IMR-90 (cell line): ENCODE data around the gene TACR2. TPM values are rescaled to one million over a fixed set of nuclear protein-coding genes. Genes with fewer than 3 reads are reported as not detected.
A peak's percentile ranks its signal among the peaks of the same experiment; 100 is the strongest.

Experiments
- ATAC-seq: fragments of 200-7000 bp; cut with Tn5 transposase; 2 replicates; pipeline ENCODE4 v1.9.1; 2020; ENCODE audit warnings: low read depth, mild to moderate bottlenecking, moderate library complexity
- BruUV-seq: library from RNA; stranded (reverse); fragments of 400-500 nt; replicated peaks from 2 replicates; lab custom pipeline; 2021; lab: Mats Ljungman, UMichigan
- CTCF ChIA-PET: fragments of 300-600 bp; formaldehyde crosslinking; extraction: SDS; loops from one replicate; lab custom pipeline; 2021; ENCODE audit warnings: antibody characterized with exemption; lab: Yijun Ruan, JAX
- POLR2A ChIA-PET: fragments of 300-600 bp; sonication (Branson Sonifier 250); formaldehyde crosslinking; loops from one replicate; lab custom pipeline; 2022; ENCODE audit warnings: antibody characterized with exemption; ENCODE audit not compliant: unreplicated experiment; lab: Charles Lee
- DNase-seq: peaks from one replicate; pipeline ENCODE4 v3.0.0; 2013
- H2AFZ ChIP-seq: replicated peaks from 2 replicates; pipeline ENCODE3; 2013; ENCODE audit warnings: low read length, mild to moderate bottlenecking; ENCODE audit not compliant: poor library complexity
- H2AK5ac ChIP-seq: 2 replicates; pipeline ENCODE4 v1.6.1; 2013; ENCODE audit warnings: low read depth, low read length, inconsistent platforms
- H2AK9ac ChIP-seq: replicated peaks from 2 replicates; pipeline ENCODE3; 2013; ENCODE audit warnings: mild to moderate bottlenecking, low read depth, low read length, moderate library complexity; ENCODE audit not compliant: poor library complexity
- H2BK120ac ChIP-seq: 2 replicates; pipeline ENCODE4 v1.6.1; 2013; ENCODE audit warnings: low read depth, low read length, inconsistent platforms
- H2BK15ac ChIP-seq: 3 replicates; pipeline ENCODE4 v1.6.1; 2013; ENCODE audit warnings: low read depth, low read length, inconsistent platforms
- H2BK20ac ChIP-seq: 2 replicates; pipeline ENCODE4 v1.6.1; 2013; ENCODE audit warnings: low read depth, mild to moderate bottlenecking, inconsistent platforms, low read length, moderate library complexity
- H2BK5ac ChIP-seq: 2 replicates; pipeline ENCODE4 v1.6.1; 2013; ENCODE audit warnings: mild to moderate bottlenecking, low read depth, low read length, inconsistent platforms; ENCODE audit not compliant: poor library complexity, severe bottlenecking
- H3K14ac ChIP-seq: replicated peaks from 2 replicates; pipeline ENCODE4 v1.6.1; 2013; ENCODE audit warnings: low read depth, low read length, inconsistent platforms
- H3K18ac ChIP-seq: 2 replicates; pipeline ENCODE4 v1.6.1; 2013; ENCODE audit warnings: low read depth, low read length, control low read depth
- H3K23ac ChIP-seq: 2 replicates; pipeline ENCODE4 v1.6.1; 2013; ENCODE audit warnings: low read depth, low read length, inconsistent platforms
- H3K27ac ChIP-seq: 2 replicates; pipeline ENCODE4 v1.5.1; 2013; ENCODE audit warnings: mild to moderate bottlenecking, control low read depth, low read length; ENCODE audit not compliant: insufficient read depth
- H3K27me3 ChIP-seq: 2 replicates; pipeline ENCODE4 v1.6.1; 2013; ENCODE audit warnings: low read length; ENCODE audit not compliant: control insufficient read depth, insufficient read depth
- H3K36me3 ChIP-seq: 2 replicates; pipeline ENCODE4 v1.6.1; 2013; ENCODE audit warnings: low read length, mixed read lengths; ENCODE audit not compliant: control insufficient read depth, insufficient read depth
- H3K4ac ChIP-seq: 2 replicates; pipeline ENCODE4 v1.6.1; 2013; ENCODE audit warnings: low read depth, low read length, inconsistent platforms
- H3K4me1 ChIP-seq: 2 replicates; pipeline ENCODE4 v1.6.1; 2013; ENCODE audit warnings: low read length, mixed read lengths; ENCODE audit not compliant: control insufficient read depth, insufficient read depth
- H3K4me2 ChIP-seq: 2 replicates; pipeline ENCODE4 v1.6.1; 2013; ENCODE audit warnings: low read depth, mild to moderate bottlenecking, control low read depth, low read length, moderate library complexity
- H3K4me3 ChIP-seq: 2 replicates; pipeline ENCODE4 v1.5.1; 2013; ENCODE audit warnings: low read depth, mild to moderate bottlenecking, control low read depth, low read length, moderate library complexity; ENCODE audit not compliant: insufficient read depth
- H3K56ac ChIP-seq: 2 replicates; pipeline ENCODE4 v1.6.1; 2013; ENCODE audit warnings: low read length, inconsistent platforms; ENCODE audit not compliant: insufficient read depth; ENCODE audit errors: extremely low read depth
- H3K79me1 ChIP-seq, 2 experiments: 2 replicates each; pipeline ENCODE4 v1.6.1; 2013; ENCODE audit warnings: low read length in 2 of 2, inconsistent platforms in 1 of 2, low read depth in 1 of 2
- H3K9ac ChIP-seq: 2 replicates; pipeline ENCODE4 v1.6.1; 2013; ENCODE audit warnings: low read depth, low read length, control low read depth
- H3K9me1 ChIP-seq: 2 replicates; pipeline ENCODE4 v1.6.1; 2013; ENCODE audit warnings: low read length, inconsistent platforms; ENCODE audit not compliant: insufficient read depth
- H3K9me3 ChIP-seq: 2 replicates; pipeline ENCODE4 v1.6.1; 2013; ENCODE audit warnings: low read length; ENCODE audit not compliant: control insufficient read depth, insufficient read depth
- H4K20me1 ChIP-seq: 2 replicates; pipeline ENCODE4 v1.6.1; 2013; ENCODE audit warnings: low read length, inconsistent platforms; ENCODE audit not compliant: insufficient read depth
- H4K5ac ChIP-seq: 2 replicates; pipeline ENCODE4 v1.6.1; 2013; ENCODE audit warnings: mild to moderate bottlenecking, low read depth, low read length, control low read depth
- H4K8ac ChIP-seq, 2 experiments: 2 replicates each; pipeline ENCODE4 v1.6.1; 2013; ENCODE audit warnings: low read depth in 2 of 2, low read length in 2 of 2, control low read depth in 1 of 2, inconsistent platforms in 1 of 2
- H4K91ac ChIP-seq: 2 replicates; pipeline ENCODE4 v1.6.1; 2013; ENCODE audit warnings: low read depth, low read length, inconsistent platforms; ENCODE audit not compliant: insufficient read depth
- BHLHE40 ChIP-seq: fragments of 150-350 bp; IDR thresholded peaks from 2 replicates; pipeline ENCODE4 v1.6.1; 2016; ENCODE audit warnings: mild to moderate bottlenecking, low read depth, low read length
- CEBPB ChIP-seq: IDR thresholded peaks from 2 replicates; pipeline ENCODE4 v1.6.1; 2012; ENCODE audit warnings: low read depth, low read length, improper control_type of control experiment
- CHD1 ChIP-seq: IDR thresholded peaks from 2 replicates; pipeline ENCODE4 v1.6.1; 2012; ENCODE audit warnings: low read depth, low read length, improper control_type of control experiment
- ELK1 ChIP-seq: fragments of 150-350 bp; IDR thresholded peaks from 2 replicates; pipeline ENCODE4 v1.6.1; 2016; ENCODE audit warnings: low read depth, mild to moderate bottlenecking, low read length, moderate library complexity, borderline replicate concordance
- FOS ChIP-seq: fragments of 150-350 bp; IDR thresholded peaks from 2 replicates; pipeline ENCODE4 v1.6.1; 2016; ENCODE audit warnings: low read depth, low read length
- MAFK ChIP-seq: IDR thresholded peaks from 2 replicates; pipeline ENCODE4 v1.6.1; 2012; ENCODE audit warnings: low read depth, low read length, improper control_type of control experiment
- MAZ ChIP-seq: IDR thresholded peaks from 2 replicates; pipeline ENCODE4 v1.6.1; 2012; ENCODE audit warnings: low read depth, mild to moderate bottlenecking, low read length, improper control_type of control experiment, moderate library complexity, borderline replicate concordance
- MXI1 ChIP-seq: IDR thresholded peaks from 2 replicates; pipeline ENCODE4 v1.6.1; 2012; ENCODE audit warnings: low read depth, mild to moderate bottlenecking, low read length, moderate library complexity, borderline replicate concordance
- NFE2L2 ChIP-seq: fragments of 150-350 bp; IDR thresholded peaks from 2 replicates; pipeline ENCODE4 v1.6.1; 2016; ENCODE audit warnings: low read depth, mild to moderate bottlenecking, low read length
- POLR2A ChIP-seq: IDR thresholded peaks from 2 replicates; pipeline ENCODE4 v1.6.1; 2012; ENCODE audit warnings: mild to moderate bottlenecking, low read depth, low read length
- RAD21 ChIP-seq: IDR thresholded peaks from 2 replicates; pipeline ENCODE4 v1.6.1; 2012; ENCODE audit warnings: low read length, improper control_type of control experiment
- RCOR1 ChIP-seq: IDR thresholded peaks from 2 replicates; pipeline ENCODE4 v1.6.1; 2012; ENCODE audit warnings: mild to moderate bottlenecking, low read length, improper control_type of control experiment; ENCODE audit not compliant: insufficient replicate concordance
- RFX5 ChIP-seq: IDR thresholded peaks from 2 replicates; pipeline ENCODE4 v1.8.0; 2012; ENCODE audit warnings: low read depth, mild to moderate bottlenecking, low read length, moderate library complexity
- SMC3 ChIP-seq: fragments of 150-350 bp; IDR thresholded peaks from 2 replicates; pipeline ENCODE4 v1.6.1; 2016; ENCODE audit warnings: low read depth, mild to moderate bottlenecking, antibody characterized with exemption, low read length, moderate library complexity
- WGBS, 2 experiments: methylation state at CpG; one replicate each; pipeline versions ENCODE4 v1.1.5 to v1.1.7; 2013; ENCODE audit warnings: missing lambda C conversion rate in 2 of 2; ENCODE audit not compliant: insufficient read length in 1 of 2; ENCODE audit errors: extremely low coverage in 2 of 2; 5-methylcytosine and 5-hydroxymethylcytosine counted together
- dilution Hi-C: fragments of 300-500 bp; cut with HindIII; formaldehyde crosslinking; loops from one replicate; pipeline ENCODE4 v1.14.3; 2018; ENCODE audit warnings: low sequenced_read_pairs; ENCODE audit not compliant: unreplicated experiment
- in situ Hi-C: fragments of 300-500 bp; cut with MboI; formaldehyde crosslinking; loops from 3 replicates; pipeline ENCODE4 v1.14.3; 2019; ENCODE audit warnings: low sequenced_read_pairs, inconsistent platforms, mixed read lengths
- intact Hi-C: fragments of 100-400 bp; cut with micrococcal nuclease; formaldehyde crosslinking; loops from 2 replicates; pipeline ENCODE4 v1.10.0; 2022
- polyA plus RNA-seq, 3 experiments: library from polyadenylated mRNA; depleted of rRNA; stranded (reverse); fragments of >200 nt; gene quantifications; 2 replicates each; pipeline ENCODE4 v1.2.3, GENCODE V29; 2012; ENCODE audit warnings: low replicate concordance in 1 of 3
- total RNA-seq: library from RNA; depleted of rRNA; stranded (reverse); fragments of >200 nt; gene quantifications from 2 replicates; pipeline ENCODE4 v1.2.3, GENCODE V29; 2012
- TF ChIP-seq, protein P1 (sequence below): fragments of 150-350 bp; IDR thresholded peaks from 2 replicates; pipeline ENCODE4 v1.6.1; 2017; ENCODE audit warnings: mild to moderate bottlenecking, antibody characterized with exemption, low read length, low read depth
- TF ChIP-seq, protein P2 (sequence below): conservative IDR thresholded peaks from 2 replicates; pipeline ENCODE4 v1.5.1; 2012; ENCODE audit warnings: mild to moderate bottlenecking, low read depth, low read length, improper control_type of control experiment

The TACR2 gene
- total and polyA plus RNA-seq, 2 of the 4 experiments (the other 2 are of a cell fraction), result not detected

DNA sequence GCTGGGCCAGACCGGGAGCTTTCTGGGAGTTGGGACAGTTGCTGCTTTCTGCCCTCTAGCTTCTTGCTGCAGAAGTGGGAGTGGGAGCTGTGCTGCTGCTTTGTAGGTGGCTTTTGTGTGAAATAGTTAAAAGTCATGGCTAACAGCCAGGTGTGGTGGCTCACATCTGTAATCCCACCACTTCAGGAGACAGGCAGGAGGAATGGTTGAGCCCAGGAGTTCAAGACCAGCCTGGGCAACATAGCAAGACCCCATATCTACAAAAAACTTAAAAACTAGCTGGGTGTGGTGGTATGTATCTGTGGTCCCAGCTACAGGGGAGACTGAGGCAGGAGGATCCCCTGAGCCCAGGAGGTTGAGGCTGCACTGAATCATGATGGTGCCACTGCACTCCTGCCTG, 13.7 kb downstream of the TACR2 start:
- Histone ChIP-seq H4K91ac (no peak overlapping the region), H4K8ac (no peak overlapping the region), H2BK120ac (no peak overlapping the region), H3K27ac (peak overlapping the region; percentile 45; the same call in 1 of the 2 replicates), H2BK20ac (no peak overlapping the region), H3K23ac (no peak overlapping the region), H3K9me3 (no peaks in the 10 kb centered on the region), H3K36me3 (peaks cover 19% of the 10 kb centered on the region), H3K14ac (no peak overlapping the region), H2BK15ac (no peak overlapping the region), H3K79me1 (peaks cover 0 to 6% of the 10 kb centered on the region in 2 experiments; a peak in 1 of 4 replicates), H2AK9ac (no peak overlapping the region), H3K9ac (no peak overlapping the region), H3K4me1 (peaks cover 19% of the 10 kb centered on the region), H2AK5ac (peak overlapping the region; percentile 40; the same call in 1 of the 2 replicates), H3K4me3 (no peak overlapping the region), H2BK5ac (no peak overlapping the region), H3K56ac (no peak overlapping the region), H3K9me1 (peaks cover 24% of the 10 kb centered on the region), H3K18ac (no peak overlapping the region; the same call in 1 of the 2 replicates), H2AFZ (no peak overlapping the region), H4K5ac (no peak overlapping the region), H4K20me1 (peaks cover 9% of the 10 kb centered on the region; the same call in 1 of the 2 replicates), H3K4ac (no peak overlapping the region), H3K4me2 (no peak overlapping the region), H3K27me3 (no peaks in the 10 kb centered on the region)
- in situ Hi-C loops, result no loop called here
- TF ChIP-seq MAFK (no peak), POLR2A (no peak), MAZ (no peak), BHLHE40 (no peak), MXI1 (no peak), ELK1 (no peak), RFX5 (no peak), CHD1 (no peak), NFE2L2 (no peak), SMC3 (no peak), CEBPB (no peak), RCOR1 (no peak), RAD21 (no peak), FOS (no peak)
- TF ChIP-seq, protein P1, sequence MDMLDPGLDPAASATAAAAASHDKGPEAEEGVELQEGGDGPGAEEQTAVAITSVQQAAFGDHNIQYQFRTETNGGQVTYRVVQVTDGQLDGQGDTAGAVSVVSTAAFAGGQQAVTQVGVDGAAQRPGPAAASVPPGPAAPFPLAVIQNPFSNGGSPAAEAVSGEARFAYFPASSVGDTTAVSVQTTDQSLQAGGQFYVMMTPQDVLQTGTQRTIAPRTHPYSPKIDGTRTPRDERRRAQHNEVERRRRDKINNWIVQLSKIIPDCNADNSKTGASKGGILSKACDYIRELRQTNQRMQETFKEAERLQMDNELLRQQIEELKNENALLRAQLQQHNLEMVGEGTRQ, result no peak
- TF ChIP-seq, protein P2, sequence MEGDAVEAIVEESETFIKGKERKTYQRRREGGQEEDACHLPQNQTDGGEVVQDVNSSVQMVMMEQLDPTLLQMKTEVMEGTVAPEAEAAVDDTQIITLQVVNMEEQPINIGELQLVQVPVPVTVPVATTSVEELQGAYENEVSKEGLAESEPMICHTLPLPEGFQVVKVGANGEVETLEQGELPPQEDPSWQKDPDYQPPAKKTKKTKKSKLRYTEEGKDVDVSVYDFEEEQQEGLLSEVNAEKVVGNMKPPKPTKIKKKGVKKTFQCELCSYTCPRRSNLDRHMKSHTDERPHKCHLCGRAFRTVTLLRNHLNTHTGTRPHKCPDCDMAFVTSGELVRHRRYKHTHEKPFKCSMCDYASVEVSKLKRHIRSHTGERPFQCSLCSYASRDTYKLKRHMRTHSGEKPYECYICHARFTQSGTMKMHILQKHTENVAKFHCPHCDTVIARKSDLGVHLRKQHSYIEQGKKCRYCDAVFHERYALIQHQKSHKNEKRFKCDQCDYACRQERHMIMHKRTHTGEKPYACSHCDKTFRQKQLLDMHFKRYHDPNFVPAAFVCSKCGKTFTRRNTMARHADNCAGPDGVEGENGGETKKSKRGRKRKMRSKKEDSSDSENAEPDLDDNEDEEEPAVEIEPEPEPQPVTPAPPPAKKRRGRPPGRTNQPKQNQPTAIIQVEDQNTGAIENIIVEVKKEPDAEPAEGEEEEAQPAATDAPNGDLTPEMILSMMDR, result no peak
- WGBS, 2 experiments, result no CpG with 5 or more reads among the region's 1 CpG
- intact Hi-C loops, result no loop called here
- no peak for ATAC-seq
- POLR2A ChIA-PET, result no interaction called here
- CTCF ChIA-PET, result interaction anchor here (2.0 kb wide), 1 partner anchor 10 kb away, joined by 9 read pairs; no protein-coding TSS in a partner anchor
- no TSS peak for BruUV-seq
- DNase-seq, result no peak
- dilution Hi-C loops, result no loop called here
